HepG2 (cell line): Measurements from ENCODE around the gene TMEM238. TPM values are rescaled to one million over a fixed set of nuclear protein-coding genes. Genes with fewer than 3 reads are reported as not detected.

Source experiments
- ATAC-seq: fragments of 200-7000 bp; cut with Tn5 transposase; 3 replicates; pipeline ENCODE4 v1.9.1; 2020; ENCODE audit warnings: mild to moderate bottlenecking, moderate library complexity
- BruUV-seq: library from RNA; stranded (reverse); fragments of 400-500 nt; replicated peaks from 2 replicates; lab custom pipeline; 2021; lab: Mats Ljungman, UMichigan
- CTCF ChIA-PET: fragments of 300-600 bp; formaldehyde crosslinking; extraction: SDS; loops from one replicate; lab custom pipeline; 2021; ENCODE audit warnings: low total read pairs, inconsistent platforms, low intra/inter-chr PET ratio; lab: Yijun Ruan, JAX
- POLR2A ChIA-PET: fragments of 350-600 bp; sonication (Branson Sonifier 250); formaldehyde crosslinking; loops from one replicate; lab custom pipeline; 2020; ENCODE audit warnings: antibody characterized with exemption, inconsistent platforms; lab: Yijun Ruan, JAX
- DNase-seq: peaks from one replicate; pipeline ENCODE4 v3.0.0-alpha.2; 2015; ENCODE audit warnings: low spot score
- FAIRE-seq: peaks from 3 replicates; lab custom pipeline; 2011; peaks lifted over from hg19 to GRCh38; lab: Jason Lieb, UNC
- H2AFZ ChIP-seq: one replicate; pipeline ENCODE4 v1.6.1; 2011; ENCODE audit warnings: low read length, inconsistent platforms
- H3K27ac ChIP-seq: fragments of 300-600 bp; 3 replicates; pipeline ENCODE4 v1.8.0; 2011; ENCODE audit warnings: mixed run types, mild to moderate bottlenecking, mixed read lengths, low read length, inconsistent platforms; ENCODE audit not compliant: insufficient read depth; ENCODE audit errors: extremely low read length
- H3K27me3 ChIP-seq, 2 experiments: fragments of 200-600 bp in 1 of 2; 2 replicates in 1 of 2; 3 replicates in 1 of 2; pipeline versions ENCODE4 v1.6.0 to v1.8.0; 2011; ENCODE audit warnings: low read length in 2 of 2, mild to moderate bottlenecking in 2 of 2, moderate library complexity in 2 of 2, inconsistent platforms in 1 of 2; ENCODE audit not compliant: insufficient read depth in 2 of 2, control insufficient read depth in 1 of 2
- H3K36me3 ChIP-seq, 2 experiments: fragments of 200-600 bp in 1 of 2; replicated peaks in 1 of 2; 2 replicates in 1 of 2; 3 replicates in 1 of 2; pipeline versions ENCODE4 v1.5.1 to v1.8.0; 2011; ENCODE audit warnings: low read length in 2 of 2, inconsistent platforms in 1 of 2; ENCODE audit not compliant: insufficient read depth in 2 of 2, control insufficient read depth in 1 of 2
- H3K4me1 ChIP-seq: 2 replicates; pipeline ENCODE4 v1.5.1; 2012; ENCODE audit warnings: low read length, inconsistent platforms; ENCODE audit not compliant: insufficient read depth
- H3K4me2 ChIP-seq: 2 replicates; pipeline ENCODE4 v1.6.0; 2011; ENCODE audit warnings: low read depth, low read length, inconsistent platforms
- H3K4me3 ChIP-seq, 3 experiments: fragments of 200-600 bp in 1 of 3; sonication (generic), shearing (Covaris generic) in 1 of 3; replicated peaks in 1 of 3; 2 replicates each; pipeline ENCODE4 v1.5.1; 2011 to 2016; ENCODE audit warnings: low read length in 3 of 3, inconsistent platforms in 2 of 3, low read depth in 2 of 3, mild to moderate bottlenecking in 2 of 3, control low read depth in 1 of 3, mixed read lengths in 1 of 3; ENCODE audit not compliant: insufficient read depth in 1 of 3
- H3K79me2 ChIP-seq: one replicate; pipeline ENCODE4 v1.6.1; 2011; ENCODE audit warnings: low read length, inconsistent platforms; ENCODE audit not compliant: insufficient read depth
- H3K9ac ChIP-seq: 2 replicates; pipeline ENCODE4 v1.6.0; 2011; ENCODE audit warnings: mild to moderate bottlenecking, low read depth, low read length, inconsistent platforms; ENCODE audit not compliant: insufficient read depth
- H3K9me3 ChIP-seq: 2 replicates; pipeline ENCODE4 v1.5.1; 2012; ENCODE audit warnings: mild to moderate bottlenecking, low read length
- H4K20me1 ChIP-seq: 2 replicates; pipeline ENCODE4 v1.6.0; 2011; ENCODE audit warnings: inconsistent platforms, mild to moderate bottlenecking, low read length, moderate library complexity; ENCODE audit not compliant: insufficient read depth
- AFF4 ChIP-seq: sonication (generic); formaldehyde crosslinking; IDR thresholded peaks from 2 replicates; pipeline ENCODE4 v1.4.0; 2020; ENCODE audit warnings: missing genetic modification reagents
- EHMT2 ChIP-seq: fragments of 200-600 bp; sonication (generic); IDR thresholded peaks from 2 replicates; pipeline ENCODE4 v1.7.0; 2017; ENCODE audit warnings: antibody characterized with exemption, low read depth, low read length, borderline replicate concordance
- FOXJ3 ChIP-seq: sonication (generic); formaldehyde crosslinking; IDR thresholded peaks from 2 replicates; pipeline ENCODE4 v1.4.0; 2020; ENCODE audit warnings: missing genetic modification reagents, mild to moderate bottlenecking, borderline replicate concordance
- SMAD1 ChIP-seq: sonication (generic); formaldehyde crosslinking; IDR thresholded peaks from 2 replicates; pipeline ENCODE4 v1.4.0; 2020; ENCODE audit warnings: missing genetic modification reagents, low read depth, mild to moderate bottlenecking, borderline replicate concordance
- SMC3 ChIP-seq: IDR thresholded peaks from 2 replicates; pipeline ENCODE4 v1.6.1; 2011; ENCODE audit warnings: low read length, improper control_type of control experiment
- TEF ChIP-seq: sonication (generic); formaldehyde crosslinking; IDR thresholded peaks from 2 replicates; pipeline ENCODE4 v1.5.0; 2020; ENCODE audit warnings: missing genetic modification reagents
- ZC3H13 ChIP-seq: sonication (generic); formaldehyde crosslinking; IDR thresholded peaks from 2 replicates; pipeline ENCODE4 v1.8.1; 2023; ENCODE audit warnings: mild to moderate bottlenecking, missing genetic modification reagents, moderate library complexity
- ZFP91 ChIP-seq: sonication (generic); formaldehyde crosslinking; IDR thresholded peaks from 2 replicates; pipeline ENCODE4 v1.9.0; 2022; ENCODE audit warnings: missing genetic modification reagents, mild to moderate bottlenecking, borderline replicate concordance
- ZMYM3 ChIP-seq: sonication (generic); formaldehyde crosslinking; IDR thresholded peaks from 2 replicates; pipeline ENCODE4 v1.5.1; 2020; ENCODE audit warnings: mild to moderate bottlenecking, missing genetic modification reagents
- ZNF350 ChIP-seq: sonication (generic); formaldehyde crosslinking; IDR thresholded peaks from 2 replicates; pipeline ENCODE4 v1.4.0; 2020; ENCODE audit warnings: mild to moderate bottlenecking, low read depth, missing genetic modification reagents, borderline replicate concordance
- ZNF629 ChIP-seq: sonication (generic); formaldehyde crosslinking; conservative IDR thresholded peaks from 2 replicates; pipeline ENCODE4 v1.5.0; 2020; ENCODE audit warnings: missing genetic modification reagents
- ZNF747 ChIP-seq: sonication (generic); formaldehyde crosslinking; IDR thresholded peaks from 2 replicates; pipeline ENCODE4 v1.8.1; 2023; ENCODE audit warnings: missing genetic modification reagents, mild to moderate bottlenecking, borderline replicate concordance
- ZSCAN21 ChIP-seq: sonication (generic); formaldehyde crosslinking; IDR thresholded peaks from 2 replicates; pipeline ENCODE4 v1.8.0; 2022; ENCODE audit warnings: mild to moderate bottlenecking, missing genetic modification reagents, moderate library complexity, borderline replicate concordance
- WGBS: methylation state at CpG from one replicate; pipeline ENCODE4 v1.1.6; 2017; ENCODE audit warnings: low lambda C conversion rate; 5-methylcytosine and 5-hydroxymethylcytosine counted together
- in situ Hi-C: cut with HindIII; loops from 2 replicates; pipeline ENCODE4 v1.10.0; 2017; ENCODE audit warnings: low pct_unique_long_range_greater_than_20kb; ENCODE audit not compliant: extremely low pct_ligation_motif_present
- intact Hi-C: fragments of 100-400 bp; cut with micrococcal nuclease; formaldehyde crosslinking; loops from one replicate; pipeline ENCODE4 v1.10.0; 2022; ENCODE audit not compliant: unreplicated experiment
- polyA plus RNA-seq, 8 experiments: library from polyadenylated mRNA; depleted of rRNA in 3 of 8; stranded (reverse) in 7 of 8; unstranded in 1 of 8; fragments of >200 nt; fragmentation: Illumina TruSeq in 4 of 8; extraction: Trizol in 4 of 8; gene quantifications; 2 replicates each; pipeline versions ENCODE4 v1.2.1 to v1.2.3, GENCODE V29; 2011 to 2016; ENCODE audit warnings: low read depth in 4 of 8, missing spikeins in 1 of 8, mixed read lengths in 1 of 8; ENCODE audit not compliant: insufficient read depth in 1 of 8
- total RNA-seq, 5 experiments: library from RNA; depleted of rRNA; stranded (reverse); fragments of >200 nt; fragmentation: Illumina TruSeq; extraction: Trizol; gene quantifications; 2 replicates each; pipeline ENCODE4 v1.2.3, GENCODE V29; 2016; ENCODE audit warnings: low read depth in 1 of 5
- TF ChIP-seq, protein P1 (sequence below): sonication (generic); formaldehyde crosslinking; IDR thresholded peaks from 2 replicates; pipeline ENCODE4 v1.4.0; 2020; ENCODE audit warnings: missing genetic modification reagents

Gene TMEM238
- total and polyA plus RNA-seq, 2 of the 13 experiments (the other 11 are each of a cell fraction or from before 2014, with no cell fraction given), result not detected

- no peak for ATAC-seq
- Histone ChIP-seq H3K79me2 (peaks cover 16% of the 10 kb centered on the region), H3K27ac (peak overlapping the region; percentile 61), H3K4me1 (peaks cover 26% of the 10 kb centered on the region), H3K27me3 (peaks cover 0 to 5% of the 10 kb centered on the region in 2 experiments; a peak in 1 of 5 replicates), H3K4me2 (peak overlapping the region; percentile 57; the same call in 1 of the 2 replicates), H4K20me1 (no peaks in the 10 kb centered on the region), H3K9me3 (no peaks in the 10 kb centered on the region), H3K36me3 (peaks cover 6 to 13% of the 10 kb centered on the region in 2 experiments; a peak in 4 of 5 replicates), H3K4me3 (peak overlapping the region in 1 of 3 experiments; percentile 83; a peak in 2 of 6 replicates), H2AFZ (no peak overlapping the region), H3K9ac (no peak overlapping the region)
- TF ChIP-seq AFF4 (no peak), ZNF629 (CRISPR knock-in tag) (peak; percentile 75; the same call in 1 of the 2 replicates), EHMT2 (peak; percentile 67; the same call in 1 of the 2 replicates), SMC3 (no peak), ZC3H13 (CRISPR knock-in tag) (no peak), TEF (CRISPR knock-in tag) (no peak), ZNF747 (CRISPR knock-in tag) (0 out of 2 replicates have a peak, but pooled peaks have one; percentile 28), ZSCAN21 (0 out of 2 replicates have a peak, but pooled peaks have one; percentile 14), ZMYM3 (CRISPR knock-in tag) (0 out of 2 replicates have a peak, but pooled peaks have one; percentile 21), SMAD1 (CRISPR knock-in tag) (peak; percentile 2; the same call in 1 of the 2 replicates), ZNF350 (CRISPR knock-in tag) (0 out of 2 replicates have a peak, but pooled peaks have one; percentile 0), ZFP91 (CRISPR knock-in tag) (peak; percentile 12; the same call in 1 of the 2 replicates), FOXJ3 (CRISPR knock-in tag) (no peak)
- TF ChIP-seq, protein P1, sequence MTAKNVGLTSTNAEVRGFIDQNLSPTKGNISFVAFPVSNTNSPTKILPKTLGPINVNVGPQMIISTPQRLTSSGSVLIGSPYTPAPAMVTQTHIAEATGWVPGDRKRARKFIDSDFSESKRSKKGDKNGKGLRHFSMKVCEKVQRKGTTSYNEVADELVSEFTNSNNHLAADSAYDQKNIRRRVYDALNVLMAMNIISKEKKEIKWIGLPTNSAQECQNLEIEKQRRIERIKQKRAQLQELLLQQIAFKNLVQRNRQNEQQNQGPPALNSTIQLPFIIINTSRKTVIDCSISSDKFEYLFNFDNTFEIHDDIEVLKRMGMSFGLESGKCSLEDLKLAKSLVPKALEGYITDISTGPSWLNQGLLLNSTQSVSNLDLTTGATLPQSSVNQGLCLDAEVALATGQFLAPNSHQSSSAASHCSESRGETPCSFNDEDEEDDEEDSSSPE (CRISPR knock-in tag), result no peak
- intact Hi-C loops, result no loop called here
- DNase-seq, result no peak
- FAIRE-seq, result no peak
- WGBS, result 80% methylated on average over 9 of the region's 9 CpGs
- POLR2A ChIA-PET, result no interaction called here
- BruUV-seq, result no TSS peak
- CTCF ChIA-PET, result no interaction called here
- in situ Hi-C loops, result loop anchor here (5.0 kb wide), 1 partner anchor 261 kb away; the partner anchor contains the start of gene TNNT1
Measured at GRCh38 chr19:55408533-55408872, 24.4 kb upstream of the TMEM238 start.
